ENCODE measurements around the gene MRTFB.

GRCh38 chr16:14205666-14206065, 134.5 kb downstream of the MRTFB start:
- TF ChIP-seq CTCF (conservative IDR thresholded peaks at IDR 0.05; ENCODE audit: low read depth, low read length) (no peak), EZH2 (IDR thresholded peaks at IDR 0.05; ENCODE audit: borderline replicate concordance, low read depth, low read length, poor library complexity, severe bottlenecking) (no peak)
